ENCODE results near the gene ARF4.

GRCh38 chr3:57538465-57538864 lies 58.7 kb downstream of the ARF4 start:
- TF ChIP-seq POLR2A (IDR thresholded peaks at IDR 0.05): no peak
- TF ChIP-seq, protein P1, sequence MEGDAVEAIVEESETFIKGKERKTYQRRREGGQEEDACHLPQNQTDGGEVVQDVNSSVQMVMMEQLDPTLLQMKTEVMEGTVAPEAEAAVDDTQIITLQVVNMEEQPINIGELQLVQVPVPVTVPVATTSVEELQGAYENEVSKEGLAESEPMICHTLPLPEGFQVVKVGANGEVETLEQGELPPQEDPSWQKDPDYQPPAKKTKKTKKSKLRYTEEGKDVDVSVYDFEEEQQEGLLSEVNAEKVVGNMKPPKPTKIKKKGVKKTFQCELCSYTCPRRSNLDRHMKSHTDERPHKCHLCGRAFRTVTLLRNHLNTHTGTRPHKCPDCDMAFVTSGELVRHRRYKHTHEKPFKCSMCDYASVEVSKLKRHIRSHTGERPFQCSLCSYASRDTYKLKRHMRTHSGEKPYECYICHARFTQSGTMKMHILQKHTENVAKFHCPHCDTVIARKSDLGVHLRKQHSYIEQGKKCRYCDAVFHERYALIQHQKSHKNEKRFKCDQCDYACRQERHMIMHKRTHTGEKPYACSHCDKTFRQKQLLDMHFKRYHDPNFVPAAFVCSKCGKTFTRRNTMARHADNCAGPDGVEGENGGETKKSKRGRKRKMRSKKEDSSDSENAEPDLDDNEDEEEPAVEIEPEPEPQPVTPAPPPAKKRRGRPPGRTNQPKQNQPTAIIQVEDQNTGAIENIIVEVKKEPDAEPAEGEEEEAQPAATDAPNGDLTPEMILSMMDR (IDR thresholded peaks at IDR 0.05): no peak
